HG03139 (cell line): ENCODE data around the gene SYNGR1.

Source experiments
- ATAC-seq: cut with Tn5 transposase; IDR thresholded peaks from one replicate; pipeline ENCODE4 v1.9.1; 2021; ENCODE audit not compliant: unreplicated experiment

The SYNGR1 gene

DNA sequence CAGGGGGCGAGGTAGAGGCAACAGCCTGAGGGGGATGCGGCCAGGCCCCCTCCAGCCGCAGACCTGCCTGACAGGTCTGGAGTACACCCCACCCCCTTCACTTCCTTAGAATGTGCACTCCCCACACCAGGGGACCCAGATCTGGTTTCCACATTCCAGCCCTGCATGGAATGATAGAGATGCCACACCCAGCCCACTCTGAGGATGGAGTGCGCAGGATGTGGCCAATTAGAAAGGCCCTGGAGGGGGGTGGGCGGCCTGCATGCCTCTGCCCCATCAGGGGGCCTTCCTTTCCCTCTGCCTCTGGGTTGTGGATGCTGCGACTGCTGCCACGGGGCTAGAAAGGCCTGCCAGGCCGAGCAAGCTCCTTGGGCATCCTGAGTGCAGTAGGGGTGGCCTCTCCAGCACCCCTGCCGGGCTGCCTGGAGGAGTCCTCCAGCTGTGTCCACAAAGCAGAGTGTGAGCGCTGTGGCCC is 78.8 kb downstream of the SYNGR1 start:
- ATAC-seq: no peak

DNA sequence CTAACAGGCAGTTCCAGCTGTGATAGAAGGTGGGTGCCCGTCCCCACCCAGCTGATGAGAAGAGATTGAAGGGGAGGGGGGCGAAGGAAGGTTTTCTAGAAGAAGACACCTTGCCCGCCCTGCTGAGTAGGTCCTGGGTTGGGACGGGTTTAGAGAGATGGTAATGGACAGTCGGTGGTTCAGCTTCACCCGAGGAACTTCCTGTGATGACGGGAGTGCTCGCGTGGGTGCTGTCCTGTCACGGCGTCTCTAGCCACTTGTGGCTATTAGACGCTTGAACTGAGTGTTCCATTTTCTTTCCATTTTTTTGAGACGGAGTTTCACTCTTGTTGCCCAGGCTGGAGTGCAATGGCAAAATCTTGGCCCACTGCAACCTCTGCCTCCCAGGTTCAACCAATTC is 79.4 kb downstream of the SYNGR1 start:
- ATAC-seq: no peak

DNA sequence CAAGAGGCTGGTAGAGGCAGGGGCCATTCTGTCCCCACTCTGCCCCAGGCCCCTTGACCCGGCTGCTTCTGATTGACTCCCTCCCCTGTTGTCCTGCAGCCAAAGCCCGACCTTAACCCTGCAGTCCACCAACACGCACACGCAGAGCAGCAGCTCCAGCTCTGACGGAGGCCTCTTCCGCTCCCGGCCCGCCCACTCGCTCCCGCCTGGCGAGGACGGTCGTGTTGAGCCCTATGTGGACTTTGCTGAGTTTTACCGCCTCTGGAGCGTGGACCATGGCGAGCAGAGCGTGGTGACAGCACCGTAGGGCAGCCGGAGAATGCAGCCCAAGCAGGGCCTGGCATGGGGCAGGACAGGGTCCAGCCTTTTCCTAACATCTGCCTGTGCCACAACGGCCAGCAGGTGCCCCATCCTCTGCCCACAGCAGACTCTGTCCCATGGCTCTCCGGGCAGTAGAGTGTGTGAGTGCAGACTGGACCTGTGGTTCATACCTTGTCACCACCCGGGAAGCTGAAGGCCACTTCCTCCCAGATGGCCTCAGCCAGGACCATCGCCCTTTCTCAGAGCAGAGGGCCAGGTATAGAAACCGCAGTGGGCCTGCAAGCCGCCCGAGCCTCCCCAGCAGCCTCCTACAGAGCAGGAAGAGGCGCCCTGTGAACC is 80.3 kb downstream of the SYNGR1 start:
- ATAC-seq: no peak

DNA sequence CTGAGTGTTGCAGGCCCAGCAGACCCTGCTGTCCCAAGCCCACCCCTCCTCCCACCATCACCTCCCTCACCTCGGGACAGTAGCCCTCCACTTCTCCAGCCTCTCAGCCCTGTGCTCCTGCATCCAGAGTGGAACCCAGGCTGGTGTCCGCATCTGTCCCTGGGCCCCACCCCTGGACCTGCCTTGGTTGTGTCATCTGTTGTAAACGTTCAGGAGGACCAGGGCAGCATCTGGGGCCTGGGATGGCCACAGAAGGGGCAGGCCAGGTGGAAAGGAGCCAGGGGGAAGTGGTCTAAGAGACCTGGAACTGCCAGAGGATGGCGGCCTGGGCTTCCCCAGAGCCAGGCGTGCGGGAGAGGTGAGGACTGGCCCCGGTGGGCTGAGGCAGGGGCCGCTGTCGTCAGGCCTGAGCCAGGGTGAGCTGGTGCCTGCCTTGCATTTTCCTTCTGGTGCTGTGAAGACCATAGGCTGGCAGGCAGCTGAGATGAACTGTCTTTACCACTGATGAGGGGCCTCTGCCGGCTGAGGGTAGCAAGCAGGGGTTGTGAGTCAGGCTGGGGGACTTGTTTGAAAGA is 80.9 kb downstream of the SYNGR1 start:
- no peak for ATAC-seq

DNA sequence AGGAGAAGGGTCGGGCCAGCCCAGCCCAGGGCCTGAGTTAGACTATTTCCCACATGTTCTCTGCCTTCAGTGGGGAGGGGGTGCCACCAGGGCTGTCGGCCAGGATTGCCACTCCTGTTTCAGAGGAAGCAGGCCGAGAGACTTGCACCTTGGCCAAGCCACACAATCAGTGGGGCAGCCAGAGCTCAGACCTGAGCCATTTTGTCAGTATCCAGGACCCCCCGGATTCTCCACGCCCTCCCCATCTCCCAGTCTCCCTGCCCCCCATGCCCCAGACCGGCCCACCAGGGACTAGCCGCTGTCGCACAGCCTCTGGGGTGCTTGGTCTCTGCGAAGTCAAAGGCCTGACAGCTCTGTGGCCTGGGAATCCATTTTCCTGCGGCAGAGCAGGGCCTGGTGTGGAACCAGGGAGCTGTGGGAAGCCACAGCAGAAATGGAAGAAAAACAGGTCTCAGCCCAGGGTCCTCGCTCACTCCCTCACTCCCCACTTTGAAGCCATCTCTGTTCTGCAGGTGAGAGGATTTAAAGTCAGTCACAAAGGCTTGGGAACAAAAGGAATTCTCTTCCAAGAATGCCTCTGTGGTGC is 81.5 kb downstream of the SYNGR1 start:
- no peak for ATAC-seq

DNA sequence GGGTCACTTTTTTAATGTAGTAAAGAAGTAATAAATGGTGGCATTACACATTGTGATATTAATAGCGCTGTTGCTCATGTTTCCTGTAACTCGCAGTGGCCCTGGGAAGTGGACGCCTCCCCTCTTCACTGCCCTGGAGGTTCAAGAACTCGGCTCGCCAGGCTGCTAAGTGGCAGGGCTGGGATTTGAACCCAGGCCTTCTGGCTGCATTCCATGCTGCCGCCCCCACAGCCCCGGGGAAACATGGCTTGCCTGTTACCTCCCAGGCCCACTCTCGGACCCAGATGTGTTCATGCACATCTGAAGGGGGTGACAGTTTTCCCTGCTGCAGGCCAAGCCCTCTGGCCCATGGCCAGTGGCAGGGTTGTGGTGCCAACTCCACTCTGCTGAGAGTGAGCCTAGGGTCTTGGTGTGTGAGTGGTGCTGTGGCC is 82.0 kb downstream of the SYNGR1 start:
- ATAC-seq: no peak

DNA sequence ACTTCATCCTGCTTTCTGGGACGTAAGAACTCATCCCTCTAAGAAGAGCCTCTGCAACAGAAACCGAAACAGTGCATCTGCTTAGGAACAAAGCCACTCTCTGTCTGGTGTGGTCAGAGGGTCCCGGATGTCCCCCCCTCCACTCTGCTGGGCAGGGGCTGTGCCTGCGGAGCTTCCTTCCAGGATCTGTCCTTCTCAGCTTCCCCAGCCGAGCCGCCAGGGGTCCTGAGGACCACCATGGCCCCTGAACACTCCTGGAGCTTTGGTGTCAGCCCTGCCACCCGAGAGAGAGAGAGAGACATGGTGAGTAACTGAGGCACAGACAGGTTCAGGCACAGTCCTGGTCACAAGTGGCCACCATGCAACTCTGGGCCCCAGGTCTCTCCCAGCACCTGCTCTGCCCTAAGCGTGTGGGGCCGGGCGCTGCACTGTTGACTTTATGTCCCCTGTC is 82.6 kb downstream of the SYNGR1 start:
- no peak for ATAC-seq

DNA sequence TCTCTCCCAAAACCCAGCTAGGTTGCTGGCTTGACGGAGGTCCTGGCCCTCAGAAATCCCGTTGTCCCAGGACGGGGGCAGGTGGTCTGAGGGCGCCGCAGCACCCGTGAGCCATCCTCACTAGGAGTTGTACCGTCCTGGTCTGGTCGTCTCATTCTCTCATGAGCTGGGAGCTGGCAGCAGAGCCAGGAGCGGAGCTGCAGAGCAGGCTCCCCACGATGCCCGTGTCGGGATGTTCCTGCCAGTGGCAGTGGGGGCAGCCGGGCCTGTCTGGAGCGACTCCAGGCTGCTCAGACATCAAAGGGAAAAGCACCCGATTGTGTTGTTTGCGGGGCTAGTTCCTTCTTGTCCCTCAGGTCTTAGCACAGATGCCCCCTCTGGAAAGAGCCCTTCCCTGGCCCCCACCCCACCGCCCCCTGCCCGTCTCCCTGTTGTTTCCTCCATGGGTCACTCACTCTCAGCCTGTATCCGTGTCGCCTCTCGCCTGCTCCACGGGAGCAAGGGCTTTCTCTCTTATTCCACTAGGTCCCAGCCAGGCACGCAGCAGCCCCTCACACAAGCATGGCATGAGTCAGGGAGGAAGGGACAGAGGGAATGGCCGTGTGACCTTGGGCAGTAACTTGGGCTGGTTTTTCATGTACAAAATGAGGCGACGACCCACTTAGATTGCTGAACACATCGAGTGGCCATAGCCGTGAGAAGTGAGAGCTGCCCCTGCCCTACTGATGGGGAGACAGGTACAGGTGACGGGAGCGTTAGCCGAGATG is 83.9 kb downstream of the SYNGR1 start:
- ATAC-seq: no peak

DNA sequence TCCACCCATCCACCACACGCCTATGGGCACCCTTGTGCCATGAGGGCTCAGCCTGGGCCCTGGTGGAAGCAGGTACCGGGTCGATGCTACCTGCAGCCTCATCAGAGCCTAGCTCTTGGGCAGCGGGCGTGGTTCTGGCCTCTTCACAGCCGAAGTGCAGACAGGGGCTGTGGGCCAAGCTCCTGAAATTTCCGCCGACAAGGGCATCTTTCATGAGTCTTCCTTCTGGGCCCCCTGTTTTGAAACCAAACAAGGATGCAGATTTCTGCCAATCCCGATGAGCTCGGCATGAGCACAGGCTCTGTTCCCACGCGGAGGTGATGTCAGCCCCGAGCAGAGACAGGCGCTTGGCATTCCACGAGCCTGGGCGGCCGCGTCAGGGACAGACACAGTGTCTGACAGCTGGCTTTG is 84.5 kb downstream of the SYNGR1 start:
- no peak for ATAC-seq

DNA sequence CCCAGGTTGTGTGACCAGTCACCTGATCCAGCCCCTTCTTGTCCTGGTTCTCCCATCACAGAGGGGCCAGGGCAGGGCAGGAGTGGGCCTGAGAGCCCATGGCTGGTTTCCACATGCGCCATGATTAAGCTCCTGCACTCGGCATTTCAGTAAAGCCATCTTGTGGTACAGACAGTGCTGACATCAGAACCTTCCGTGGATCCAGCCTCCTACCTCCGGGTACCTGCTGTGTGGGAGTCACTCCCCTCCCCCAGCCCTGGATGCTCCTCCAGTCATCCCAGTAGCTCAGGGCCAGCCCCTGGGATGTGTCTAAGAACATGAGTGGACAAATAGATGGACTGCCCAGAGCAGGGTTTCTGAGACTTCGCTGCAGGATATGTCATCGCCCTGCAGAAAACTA is 84.9 kb downstream of the SYNGR1 start:
- no peak for ATAC-seq
